HCT116 (cell line): Measurements from ENCODE around the gene SEC16A. TPM values are rescaled to one million over a fixed set of nuclear protein-coding genes. Genes with fewer than 3 reads are reported as not detected.

Source experiments
- ATAC-seq: fragments of 200-7000 bp; cut with Tn5 transposase; 2 replicates; pipeline ENCODE4 v1.9.1; 2020; ENCODE audit warnings: mild to moderate bottlenecking, moderate library complexity
- BruUV-seq: library from RNA; stranded (reverse); fragments of 400-500 nt; replicated peaks from 2 replicates; lab custom pipeline; 2021; lab: Mats Ljungman, UMichigan
- CTCF ChIA-PET: fragments of 300-600 bp; sonication (Branson Sonifier 250); formaldehyde crosslinking; loops from one replicate; lab custom pipeline; 2021; ENCODE audit warnings: antibody characterized with exemption; lab: Charles Lee
- POLR2A ChIA-PET: fragments of 300-600, 350-600 bp; sonication (Branson Sonifier 250); formaldehyde crosslinking; loops from one replicate; lab custom pipeline; 2021; ENCODE audit warnings: antibody characterized with exemption; lab: Charles Lee
- RAD21 ChIA-PET, 2 experiments: fragments of 300-600 bp; sonication (Branson Sonifier 250); formaldehyde crosslinking; loops; one replicate each; lab custom pipeline; 2023; ENCODE audit warnings: low total read pairs in 2 of 2; ENCODE audit not compliant: uncharacterized antibody in 2 of 2, unreplicated experiment in 2 of 2, low non-redundant PET in 1 of 2; lab: Charles Lee
- DNase-seq: peaks from one replicate; pipeline ENCODE4 v3.0.0-alpha.2; 2010; ENCODE audit warnings: low read depth, low spot score
- H2AFZ ChIP-seq: fragments of 200-600 bp; shearing (Covaris generic), sonication (generic); 2 replicates; pipeline ENCODE4 v1.6.1; 2017; ENCODE audit warnings: low read depth, mixed run types, mixed read lengths, antibody characterized with exemption, low read length; ENCODE audit not compliant: poor library complexity, severe bottlenecking
- H3K27ac ChIP-seq: 2 replicates; pipeline ENCODE4 v1.5.1; 2012; ENCODE audit warnings: low read depth, low read length
- H3K27me3 ChIP-seq: fragments of 200-600 bp; sonication (generic); 2 replicates; pipeline ENCODE4 v1.6.1; 2016; ENCODE audit warnings: mixed run types, low read length, mixed read lengths; ENCODE audit not compliant: insufficient read depth
- H3K36me3 ChIP-seq, 2 experiments: fragments of 200-500 bp in 1 of 2; fragments of 200-600 bp in 1 of 2; sonication (Bioruptor generic) in 1 of 2; sonication (generic) in 1 of 2; 2 replicates each; pipeline versions ENCODE4 v1.5.1 to v1.6.1; 2014 to 2016; ENCODE audit warnings: low read length in 2 of 2, inconsistent platforms in 1 of 2, mixed read lengths in 1 of 2, mixed run types in 1 of 2; ENCODE audit not compliant: insufficient read depth in 2 of 2, control insufficient read depth in 1 of 2
- H3K4me1 ChIP-seq, 2 experiments: fragments of 200-600 bp in 1 of 2; sonication (generic) in 1 of 2; 2 replicates each; pipeline versions ENCODE4 v1.5.1 to v1.6.1; 2012 to 2017; ENCODE audit warnings: low read length in 2 of 2, inconsistent platforms in 1 of 2, mild to moderate bottlenecking in 1 of 2, mixed read lengths in 1 of 2, mixed run types in 1 of 2, moderate library complexity in 1 of 2; ENCODE audit not compliant: insufficient read depth in 2 of 2, control insufficient read depth in 1 of 2
- H3K4me2 ChIP-seq: fragments of 200-600 bp; sonication (generic); 2 replicates; pipeline ENCODE4 v1.6.1; 2017; ENCODE audit warnings: mixed run types, low read length, mixed read lengths
- H3K4me3 ChIP-seq, 2 experiments: fragments of 200-600 bp in 1 of 2; sonication (generic) in 1 of 2; replicated peaks in 1 of 2; 2 replicates each; pipeline ENCODE4 v1.5.1; 2011 to 2016; ENCODE audit warnings: low read length in 2 of 2, control low read depth in 1 of 2, low read depth in 1 of 2, mild to moderate bottlenecking in 1 of 2, mixed read lengths in 1 of 2, mixed run types in 1 of 2
- H3K79me2 ChIP-seq: fragments of 200-600 bp; sonication (generic); 2 replicates; pipeline ENCODE4 v1.6.1; 2017; ENCODE audit warnings: mild to moderate bottlenecking, mixed run types, low read length, moderate library complexity, mixed read lengths; ENCODE audit not compliant: insufficient read depth
- H3K9ac ChIP-seq: fragments of 200-600 bp; sonication (generic); 2 replicates; pipeline ENCODE4 v1.6.1; 2016; ENCODE audit warnings: low read length, mixed read lengths
- H3K9me2 ChIP-seq: fragments of 200-600 bp; sonication (generic), shearing (Covaris generic); 2 replicates; pipeline ENCODE4 v1.6.1; 2017; ENCODE audit warnings: mixed run types, mild to moderate bottlenecking, moderate library complexity; ENCODE audit not compliant: insufficient read depth
- H3K9me3 ChIP-seq, 2 experiments: fragments of 200-500 bp in 1 of 2; fragments of 200-600 bp in 1 of 2; sonication (Bioruptor generic) in 1 of 2; sonication (generic) in 1 of 2; 2 replicates each; pipeline ENCODE4 v1.6.1; 2014 to 2017; ENCODE audit warnings: low read length in 2 of 2, mixed read lengths in 2 of 2, inconsistent platforms in 1 of 2, low read depth in 1 of 2, mild to moderate bottlenecking in 1 of 2, mixed run types in 1 of 2, moderate library complexity in 1 of 2; ENCODE audit not compliant: control insufficient read depth in 1 of 2, insufficient read depth in 1 of 2
- H4K20me1 ChIP-seq: fragments of 200-600 bp; sonication (generic), shearing (Covaris generic); 2 replicates; pipeline ENCODE4 v1.6.1; 2017; ENCODE audit warnings: mixed run types, mild to moderate bottlenecking, moderate library complexity; ENCODE audit not compliant: insufficient read depth
- CBX3 ChIP-seq: IDR thresholded peaks from 2 replicates; pipeline ENCODE4 v1.6.1; 2012; ENCODE audit warnings: low read depth
- ELF1 ChIP-seq: IDR thresholded peaks from 2 replicates; pipeline ENCODE4 v1.6.1; 2012; ENCODE audit warnings: low read depth, borderline replicate concordance
- EZH2phosphoT487 ChIP-seq: fragments of 200-600 bp; IDR thresholded peaks from 2 replicates; pipeline ENCODE4 v1.6.1; 2018; ENCODE audit warnings: antibody characterized with exemption, borderline replicate concordance
- FOSL1 ChIP-seq: IDR thresholded peaks from 2 replicates; pipeline ENCODE4 v1.6.1; 2012; ENCODE audit warnings: low read depth
- JUND ChIP-seq: IDR thresholded peaks from 2 replicates; pipeline ENCODE4 v1.6.1; 2012
- RAD21 ChIP-seq: IDR thresholded peaks from 2 replicates; pipeline ENCODE4 v1.6.1; 2012; ENCODE audit warnings: low read depth, mild to moderate bottlenecking
- SIN3A ChIP-seq: IDR thresholded peaks from 2 replicates; pipeline ENCODE4 v1.6.1; 2012; ENCODE audit warnings: low read depth
- SP1 ChIP-seq: IDR thresholded peaks from 2 replicates; pipeline ENCODE4 v1.6.1; 2012; ENCODE audit warnings: low read depth
- YY1 ChIP-seq: IDR thresholded peaks from 2 replicates; pipeline ENCODE4 v1.6.1; 2011; ENCODE audit warnings: low read length, low read depth, moderate library complexity, mild to moderate bottlenecking; ENCODE audit not compliant: insufficient replicate concordance; ENCODE audit errors: extremely low read depth
- ZFX ChIP-seq: fragments of 450-650 bp; IDR thresholded peaks from 2 replicates; pipeline ENCODE4 v1.6.1; 2017
- intact Hi-C: fragments of 100-400 bp; cut with micrococcal nuclease; formaldehyde crosslinking; loops from 2 replicates; pipeline ENCODE4 v1.10.0; 2022
- total RNA-seq: library from RNA; stranded (reverse); gene quantifications from one replicate; pipeline ENCODE4 v1.2.1, GENCODE V29; 2021; ENCODE audit not compliant: unreplicated experiment
- TF ChIP-seq, protein P1 (sequence below): IDR thresholded peaks from 2 replicates; pipeline ENCODE4 v1.6.1; 2012
- TF ChIP-seq, protein P2 (sequence below): IDR thresholded peaks from 2 replicates; pipeline ENCODE4 v1.6.1; 2012
- TF ChIP-seq, protein P3 (sequence below): IDR thresholded peaks from 2 replicates; pipeline ENCODE4 v1.6.1; 2011; ENCODE audit warnings: mild to moderate bottlenecking, low read length, moderate library complexity; ENCODE audit not compliant: insufficient replicate concordance; ENCODE audit errors: extremely low read depth
- TF ChIP-seq, protein P4 (sequence below), 3 experiments: fragments of 200-600 bp in 1 of 3; sonication (generic) in 1 of 3; IDR thresholded peaks in 2 of 3; conservative IDR thresholded peaks in 1 of 3; 2 replicates each; pipeline ENCODE4 v1.5.1; 2012 to 2017; ENCODE audit warnings: low read depth in 2 of 3, low read length in 2 of 3, antibody characterized with exemption in 1 of 3, borderline replicate concordance in 1 of 3, control low read depth in 1 of 3, mild to moderate bottlenecking in 1 of 3, mixed read lengths in 1 of 3, mixed run types in 1 of 3, moderate library complexity in 1 of 3; ENCODE audit not compliant: insufficient read depth in 1 of 3

SEC16A gene
- total RNA-seq, 1 experiment from 2014 or later, result 49.8 TPM

DNA sequence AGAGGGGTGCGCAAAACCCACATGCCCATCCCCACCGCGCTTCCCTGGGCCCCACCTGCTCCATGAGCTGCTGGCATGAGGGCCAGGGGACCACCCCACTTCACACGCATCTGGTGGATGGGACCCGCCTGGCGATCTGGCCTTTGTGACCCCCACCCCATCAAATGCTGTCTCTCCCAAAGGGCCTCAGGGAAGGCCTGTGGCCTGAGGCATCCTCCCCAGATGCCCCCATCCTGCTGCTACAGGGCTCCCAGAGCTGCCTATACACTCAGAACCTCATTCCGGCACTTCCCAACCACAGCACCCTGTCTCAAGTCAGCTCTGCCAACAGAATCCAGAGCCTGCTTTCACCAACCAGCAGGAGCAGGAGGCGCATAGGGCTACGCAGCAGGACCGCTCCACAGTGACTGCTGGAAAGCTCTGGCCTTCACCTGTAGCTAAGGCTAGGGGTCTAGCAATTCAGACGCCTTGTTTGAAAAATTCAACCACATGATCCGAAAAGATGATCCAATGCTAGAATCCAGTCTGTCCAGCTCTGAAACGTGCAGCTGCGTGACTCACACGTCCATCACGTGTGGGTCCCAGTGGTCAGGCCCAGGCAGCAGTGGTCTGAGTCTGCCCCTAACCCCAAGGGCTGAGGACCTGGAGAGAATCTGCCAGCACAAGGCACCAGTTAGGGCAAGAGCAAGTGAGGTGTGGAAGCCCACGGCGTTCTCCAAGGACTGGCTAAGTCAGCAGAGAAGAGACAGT, 81.5 kb downstream of the SEC16A start:
- no peak for ATAC-seq
- ChIA-PET CTCF (interaction anchor here (0.6 to 1.4 kb wide), 6 partner anchors 9 to 89 kb away, joined by 3 to 8 read pairs (median 4); partner anchors contain the start of gene DNLZ), RAD21 (no interaction called here), POLR2A (interaction anchor here (1.0 kb wide), 1 partner anchor 38 kb away, joined by 3 read pairs; no protein-coding TSS in a partner anchor)
- BruUV-seq, result no TSS peak
- Histone ChIP-seq H3K9me3 (no peaks in the 10 kb centered on the region), H2AFZ (no peak overlapping the region), H3K27me3 (no peaks in the 10 kb centered on the region), H3K9me2 (no peaks in the 10 kb centered on the region), H3K36me3 (peaks cover 43% of the 10 kb centered on the region in 2 experiments; a peak in 3 of 4 replicates), H3K79me2 (peaks cover 39% of the 10 kb centered on the region), H4K20me1 (no peaks in the 10 kb centered on the region), H3K4me2 (no peak overlapping the region), H3K27ac (peak overlapping the region; percentile 22; the same call in 1 of the 2 replicates), H3K4me1 (peaks cover 7 to 16% of the 10 kb centered on the region in 2 experiments), H3K9ac (0 out of 2 replicates have a peak overlapping the region, but pooled peaks have one; percentile 84), H3K4me3 (no peak overlapping the region)
- intact Hi-C loops, result loop anchor here (2.0 kb wide), 1 partner anchor 63 kb away; no protein-coding TSS in a partner anchor
- DNase-seq, result no peak
- no peak for TF ChIP-seq ZFX
- no peak for TF ChIP-seq ELF1
- TF ChIP-seq, protein P1, sequence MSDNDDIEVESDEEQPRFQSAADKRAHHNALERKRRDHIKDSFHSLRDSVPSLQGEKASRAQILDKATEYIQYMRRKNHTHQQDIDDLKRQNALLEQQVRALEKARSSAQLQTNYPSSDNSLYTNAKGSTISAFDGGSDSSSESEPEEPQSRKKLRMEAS, result no peak
- no peak for TF ChIP-seq SIN3A
- TF ChIP-seq YY1, result no peak
- TF ChIP-seq JUND, result no peak
- TF ChIP-seq EZH2phosphoT487, result no peak
- TF ChIP-seq CBX3, result no peak
- TF ChIP-seq, protein P2, sequence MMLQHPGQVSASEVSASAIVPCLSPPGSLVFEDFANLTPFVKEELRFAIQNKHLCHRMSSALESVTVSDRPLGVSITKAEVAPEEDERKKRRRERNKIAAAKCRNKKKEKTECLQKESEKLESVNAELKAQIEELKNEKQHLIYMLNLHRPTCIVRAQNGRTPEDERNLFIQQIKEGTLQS, result no peak
- TF ChIP-seq, protein P3, sequence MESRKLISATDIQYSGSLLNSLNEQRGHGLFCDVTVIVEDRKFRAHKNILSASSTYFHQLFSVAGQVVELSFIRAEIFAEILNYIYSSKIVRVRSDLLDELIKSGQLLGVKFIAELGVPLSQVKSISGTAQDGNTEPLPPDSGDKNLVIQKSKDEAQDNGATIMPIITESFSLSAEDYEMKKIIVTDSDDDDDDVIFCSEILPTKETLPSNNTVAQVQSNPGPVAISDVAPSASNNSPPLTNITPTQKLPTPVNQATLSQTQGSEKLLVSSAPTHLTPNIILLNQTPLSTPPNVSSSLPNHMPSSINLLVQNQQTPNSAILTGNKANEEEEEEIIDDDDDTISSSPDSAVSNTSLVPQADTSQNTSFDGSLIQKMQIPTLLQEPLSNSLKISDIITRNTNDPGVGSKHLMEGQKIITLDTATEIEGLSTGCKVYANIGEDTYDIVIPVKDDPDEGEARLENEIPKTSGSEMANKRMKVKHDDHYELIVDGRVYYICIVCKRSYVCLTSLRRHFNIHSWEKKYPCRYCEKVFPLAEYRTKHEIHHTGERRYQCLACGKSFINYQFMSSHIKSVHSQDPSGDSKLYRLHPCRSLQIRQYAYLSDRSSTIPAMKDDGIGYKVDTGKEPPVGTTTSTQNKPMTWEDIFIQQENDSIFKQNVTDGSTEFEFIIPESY, result no peak
- TF ChIP-seq, protein P4, sequence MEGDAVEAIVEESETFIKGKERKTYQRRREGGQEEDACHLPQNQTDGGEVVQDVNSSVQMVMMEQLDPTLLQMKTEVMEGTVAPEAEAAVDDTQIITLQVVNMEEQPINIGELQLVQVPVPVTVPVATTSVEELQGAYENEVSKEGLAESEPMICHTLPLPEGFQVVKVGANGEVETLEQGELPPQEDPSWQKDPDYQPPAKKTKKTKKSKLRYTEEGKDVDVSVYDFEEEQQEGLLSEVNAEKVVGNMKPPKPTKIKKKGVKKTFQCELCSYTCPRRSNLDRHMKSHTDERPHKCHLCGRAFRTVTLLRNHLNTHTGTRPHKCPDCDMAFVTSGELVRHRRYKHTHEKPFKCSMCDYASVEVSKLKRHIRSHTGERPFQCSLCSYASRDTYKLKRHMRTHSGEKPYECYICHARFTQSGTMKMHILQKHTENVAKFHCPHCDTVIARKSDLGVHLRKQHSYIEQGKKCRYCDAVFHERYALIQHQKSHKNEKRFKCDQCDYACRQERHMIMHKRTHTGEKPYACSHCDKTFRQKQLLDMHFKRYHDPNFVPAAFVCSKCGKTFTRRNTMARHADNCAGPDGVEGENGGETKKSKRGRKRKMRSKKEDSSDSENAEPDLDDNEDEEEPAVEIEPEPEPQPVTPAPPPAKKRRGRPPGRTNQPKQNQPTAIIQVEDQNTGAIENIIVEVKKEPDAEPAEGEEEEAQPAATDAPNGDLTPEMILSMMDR (IDR thresholded peaks at IDR 0.05 in 2 of 3, conservative IDR thresholded peaks at IDR 0.05 in 1 of 3; ENCODE audit: borderline replicate concordance in 1 of 3, insufficient read depth in 1 of 3, low read depth in 2 of 3, low read length in 2 of 3), result no peak
- no peak for TF ChIP-seq FOSL1
- no peak for TF ChIP-seq RAD21
- no peak for TF ChIP-seq SP1
